ENCODE measurements around the gene CEP170B. TPM values are rescaled to one million over a fixed set of nuclear protein-coding genes. Genes with fewer than 3 reads are reported as not detected.
"Not testable (repeated sequence)": the region's sequence is repeated elsewhere in the genome, so short reads cannot be mapped to it uniquely, and the experiment has no call there.

Gene CEP170B
- total RNA-seq, 1 experiment from 2014 or later: 9.8 TPM

DNA sequence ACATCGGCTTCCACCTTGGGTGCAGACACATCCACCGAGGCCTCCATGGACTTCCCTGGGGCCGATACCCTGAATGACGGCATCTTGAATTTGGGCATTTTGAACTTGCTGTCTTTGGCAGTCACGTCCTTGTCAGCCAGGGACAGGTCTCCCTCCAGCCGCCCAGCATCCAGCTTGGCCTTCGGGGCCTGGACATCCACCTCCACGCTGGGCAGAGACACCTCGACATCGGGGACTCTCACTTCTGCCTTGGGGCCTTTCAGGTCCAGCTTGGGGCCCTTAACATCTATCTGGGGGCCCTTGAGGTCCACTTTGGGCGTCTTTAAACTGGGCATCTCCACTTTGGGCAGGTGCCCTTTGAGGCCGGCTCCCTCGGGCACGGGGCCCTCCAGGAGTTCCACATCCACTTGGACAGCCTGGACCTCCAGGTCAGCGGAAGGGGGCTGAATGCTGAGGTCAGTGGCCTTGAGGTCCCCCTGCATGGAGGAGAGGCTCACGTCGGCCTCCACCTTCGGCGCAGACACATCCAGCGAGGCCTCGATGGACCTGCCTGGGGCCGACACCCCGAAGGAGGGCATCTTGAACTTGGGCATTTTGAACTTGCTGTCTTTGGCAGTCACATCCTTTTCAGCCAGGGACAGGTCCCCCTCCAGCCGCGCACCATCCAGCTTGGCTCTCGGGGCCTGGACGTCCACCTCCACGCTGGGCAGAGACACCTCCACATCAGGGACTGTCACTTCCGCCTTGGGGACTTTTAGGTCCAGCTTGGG lies 79.6 kb downstream of the CEP170B start:
- DNase-seq (ENCODE audit: low spot score): not testable (repeated sequence)

DNA sequence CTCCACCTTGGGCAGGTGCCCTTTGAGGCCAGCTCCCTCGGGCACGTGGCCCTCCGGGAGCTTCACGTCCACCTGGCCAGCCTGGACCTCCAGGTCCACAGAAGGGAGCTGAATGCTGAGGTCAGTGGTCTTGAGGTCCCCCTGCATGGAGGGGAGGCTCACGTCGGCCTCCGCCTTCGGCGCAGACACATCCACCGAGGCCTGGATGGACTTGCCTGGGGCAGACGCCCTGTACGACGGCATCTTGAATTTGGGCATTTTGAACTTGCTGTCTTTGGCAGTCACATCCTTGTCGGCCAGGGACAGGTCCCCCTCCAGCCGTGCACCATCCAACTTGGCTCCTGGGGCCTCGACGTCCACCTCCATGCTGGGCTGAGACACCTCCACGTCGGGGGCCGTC lies 80.2 kb downstream of the CEP170B start:
- not testable (repeated sequence) for DNase-seq (ENCODE audit: low spot score)

Other genes with a start within 250 kb of the CEP170B start
- gene INF2, start 175.7 kb upstream of the CEP170B start, total RNA-seq (2014; rRNA removed; shearing (Covaris generic)): 93.1 and 98.0 TPM in 2 replicates
- 3.4 and 3.7 TPM in 2 replicates for gene ADSS1, start 141.0 kb upstream of the CEP170B start, total RNA-seq (2014; rRNA removed; shearing (Covaris generic))
- gene SIVA1, start 112.1 kb upstream of the CEP170B start, total RNA-seq (2014; rRNA removed; shearing (Covaris generic)): 187 and 210 TPM in 2 replicates
- 105 and 107 TPM in 2 replicates for gene AKT1, start 69.5 kb upstream of the CEP170B start, total RNA-seq (2014; rRNA removed; shearing (Covaris generic))
- gene ZBTB42, start 64.2 kb upstream of the CEP170B start, total RNA-seq (2014; rRNA removed; shearing (Covaris generic)): 2.0 and 4.0 TPM in 2 replicates
- gene PLD4, start 59.6 kb downstream of the CEP170B start, total RNA-seq (2014; rRNA removed; shearing (Covaris generic)): not detected in 2 replicates
- gene AHNAK2, start 113.1 kb downstream of the CEP170B start, total RNA-seq (2014; rRNA removed; shearing (Covaris generic)): 162 and 191 TPM in 2 replicates
- gene CLBA1, start 120.5 kb downstream of the CEP170B start, total RNA-seq (2014; rRNA removed; shearing (Covaris generic)): 9.9 and 11.1 TPM in 2 replicates
- 37.2 and 40.4 TPM in 2 replicates for gene CDCA4, start 155.8 kb downstream of the CEP170B start, total RNA-seq (2014; rRNA removed; shearing (Covaris generic))
- gene GPR132, start 200.2 kb downstream of the CEP170B start, total RNA-seq (2014; rRNA removed; shearing (Covaris generic)): 0.19 TPM in 1 of 2 replicates, not detected in the other